AG08395 (cell line): ENCODE data around the gene CLEC19A.
A peak's percentile ranks its signal among the peaks of the same experiment; 100 is the strongest.

ENCODE experiments used
- DNase-seq: peaks from one replicate; pipeline ENCODE4 v3.0.0; 2012; ENCODE audit warnings: mixed read lengths, low spot score

CLEC19A gene

DNA sequence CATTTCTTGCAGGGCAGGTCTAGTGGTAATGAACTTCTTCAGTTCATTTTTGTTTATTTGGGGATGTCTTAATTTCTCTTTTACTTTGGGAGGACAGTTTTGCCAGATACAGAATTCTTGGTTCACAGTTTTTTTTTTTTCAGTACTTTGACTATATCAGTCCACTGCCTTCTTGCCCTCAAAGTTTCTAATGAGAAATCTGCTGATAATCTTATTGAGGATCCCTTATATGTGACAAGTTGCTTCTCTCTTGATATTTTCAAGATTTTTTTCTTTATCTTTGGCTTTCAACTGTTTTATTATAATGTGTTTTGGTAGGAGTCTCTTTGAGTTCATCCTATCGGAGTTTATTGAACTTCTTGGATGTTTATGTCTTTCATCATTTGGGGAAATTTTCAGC is 42.8 kb downstream of the CLEC19A start:
- DNase-seq = no peak

DNA sequence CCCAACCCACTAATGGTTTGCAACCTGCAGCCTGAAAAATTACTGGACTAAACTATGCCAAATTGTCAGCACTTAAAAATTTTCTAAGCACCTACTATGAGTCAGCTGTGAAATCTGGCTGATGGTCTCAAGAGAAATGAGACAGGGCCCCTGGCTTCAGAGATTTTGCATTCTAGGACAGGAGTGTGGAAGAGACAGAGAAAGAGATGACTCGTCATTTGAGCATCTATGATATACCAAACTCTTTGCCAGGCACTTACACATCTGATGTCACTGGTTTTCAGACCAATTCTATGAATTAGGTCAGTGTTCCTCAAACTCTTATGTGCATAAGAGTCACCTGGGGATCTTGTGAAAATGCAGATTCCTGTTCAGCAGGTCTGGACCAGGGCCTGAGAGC is 44.4 kb downstream of the CLEC19A start:
- DNase-seq = no peak

DNA sequence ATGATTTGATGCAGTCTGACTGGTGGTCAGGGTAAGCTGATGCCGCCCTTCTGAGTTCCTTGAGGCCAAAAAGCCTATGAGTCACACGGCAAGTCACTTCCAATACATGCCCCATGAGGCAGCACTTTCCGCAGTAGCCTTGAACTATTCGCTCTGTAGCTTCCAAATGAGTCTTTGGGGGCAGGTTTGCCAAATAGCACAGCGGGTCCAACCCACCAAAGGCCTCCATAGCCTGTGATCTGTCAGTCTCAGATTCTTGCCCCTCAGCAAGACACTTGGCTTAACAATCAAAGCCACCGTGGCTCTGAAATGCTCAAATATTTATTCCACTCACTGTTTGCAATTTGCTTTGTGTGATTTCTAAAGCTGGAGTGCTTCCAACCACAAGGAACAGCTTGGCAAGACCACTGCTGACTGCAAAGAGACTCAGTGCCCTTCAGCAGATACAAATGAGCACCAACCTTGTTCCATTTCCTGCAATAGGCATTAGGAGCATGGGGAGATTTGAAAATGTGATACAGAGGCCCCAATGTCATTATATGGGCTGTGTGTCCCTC is 45.4 kb downstream of the CLEC19A start:
- DNase-seq = peak; percentile 48

GRCh38 chr16:19331794-19332193 is 46.3 kb downstream of the CLEC19A start:
- DNase-seq = no peak

GRCh38 chr16:19338335-19338734 is 52.8 kb downstream of the CLEC19A start:
- DNase-seq = no peak

GRCh38 chr16:19344224-19344801 is 58.8 kb downstream of the CLEC19A start:
- DNase-seq = no peak

DNA sequence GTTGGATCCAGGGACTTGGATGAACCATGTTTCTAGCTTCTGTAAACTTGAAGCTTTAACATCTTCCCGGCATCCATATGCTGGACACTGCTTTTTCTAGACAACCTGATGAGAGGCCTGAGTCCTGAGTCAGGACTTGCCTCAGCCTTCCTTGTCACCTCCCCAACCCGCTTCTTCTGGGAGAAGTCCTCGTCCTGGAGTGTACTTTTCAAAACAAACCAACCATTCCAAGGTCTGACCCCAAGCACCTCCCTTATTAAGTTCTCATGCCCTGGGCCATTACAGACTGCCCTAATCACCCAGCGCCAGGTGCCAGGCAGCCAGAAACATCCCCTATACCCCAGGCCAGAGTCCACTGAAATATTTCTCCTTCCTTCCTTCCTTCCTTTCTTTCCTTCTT is 59.4 kb downstream of the CLEC19A start:
- DNase-seq = no peak

DNA sequence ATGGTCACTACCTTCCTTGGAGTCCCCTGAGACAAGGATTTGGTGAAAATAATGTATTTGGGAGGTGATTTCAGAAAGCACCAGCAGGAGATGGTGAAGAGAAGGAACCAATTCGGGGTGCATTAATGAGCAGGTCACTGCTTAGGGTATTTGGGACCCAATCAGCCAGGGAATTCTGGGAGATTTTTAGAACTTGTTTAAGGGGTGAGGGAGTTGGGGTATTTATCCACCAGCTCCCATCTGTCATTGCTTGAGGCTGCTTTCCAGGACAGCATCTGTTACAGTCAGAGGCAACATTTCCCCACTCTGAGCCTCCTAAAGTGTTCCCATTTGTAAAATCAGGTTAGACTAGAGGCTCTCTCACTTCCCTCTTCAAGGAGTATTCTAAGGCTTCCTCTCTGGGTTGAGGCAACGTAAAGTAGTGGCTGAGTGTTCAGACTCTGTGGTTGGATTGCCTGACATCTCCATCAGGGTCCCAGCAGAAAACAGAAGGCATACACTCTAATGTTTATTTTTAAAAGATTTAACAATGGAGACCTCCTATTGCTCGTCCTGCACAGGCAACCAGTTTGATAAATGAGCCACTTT is 60.9 kb downstream of the CLEC19A start:
- no peak for DNase-seq

DNA sequence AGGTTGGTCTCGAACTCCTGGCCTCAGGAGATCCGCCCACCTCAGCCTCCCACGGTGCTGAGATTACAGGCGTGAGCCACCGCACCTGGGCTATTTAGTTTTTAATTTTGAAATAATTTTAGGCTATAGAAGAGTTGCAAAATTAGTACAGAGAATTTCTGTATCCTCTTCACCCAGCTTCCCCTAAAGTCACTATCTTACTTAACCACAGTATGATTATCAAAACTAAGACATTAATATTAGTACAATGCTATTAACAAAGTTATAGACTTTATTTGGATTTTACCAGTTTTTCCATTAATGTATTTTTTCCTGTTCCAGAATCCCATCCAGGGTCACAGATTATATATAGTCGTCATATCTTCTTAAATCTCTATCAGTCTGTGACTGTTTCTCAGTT is 62.6 kb downstream of the CLEC19A start:
- no peak for DNase-seq

- peak; percentile 11 for DNase-seq
Observed at GRCh38 chr16:19348578-19349315, 63.2 kb downstream of the CLEC19A start.

GRCh38 chr16:19354371-19354770 is 68.8 kb downstream of the CLEC19A start:
- DNase-seq = no peak

DNA sequence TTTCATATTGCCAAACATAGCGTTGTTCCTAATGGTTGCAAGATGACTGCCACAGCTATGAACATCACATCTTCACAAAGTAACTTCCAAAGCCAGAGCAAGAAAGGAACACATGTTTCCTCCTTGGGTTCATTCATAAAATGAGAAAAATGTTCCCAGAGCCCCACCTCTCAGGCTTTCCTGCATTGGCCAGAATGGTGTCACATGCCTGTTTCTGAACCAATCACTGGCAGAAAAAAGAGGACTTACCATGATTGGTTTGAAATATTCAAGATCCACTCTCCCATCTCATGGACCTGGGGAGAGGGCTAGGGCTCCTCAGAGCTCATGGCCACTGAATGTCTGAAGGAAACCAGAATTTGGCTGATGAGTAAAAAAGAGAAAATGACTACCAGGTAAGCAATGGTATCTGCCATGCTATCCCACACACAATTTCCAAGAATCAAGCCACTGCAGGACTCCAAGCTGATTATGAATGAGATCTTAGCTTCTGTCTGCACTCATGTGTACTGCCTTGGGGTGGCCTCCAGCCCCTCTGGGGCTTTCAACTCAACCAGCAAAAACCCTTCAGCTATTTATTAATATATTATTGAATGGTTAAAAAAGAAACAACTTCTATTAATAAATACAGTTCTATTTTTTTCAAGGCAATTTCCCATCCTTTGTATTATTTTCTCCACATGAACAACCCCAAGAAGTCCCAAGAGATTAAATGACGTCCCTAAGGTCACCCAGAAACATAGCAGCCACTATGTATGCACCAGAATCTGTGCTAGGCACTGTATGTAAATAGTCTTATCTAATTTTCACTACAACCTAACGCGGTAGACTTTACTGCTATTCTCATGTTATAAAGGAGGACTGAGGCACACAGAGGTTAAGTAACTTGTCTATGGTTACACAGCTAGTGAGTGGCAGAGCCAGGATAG is 70.8 kb downstream of the CLEC19A start:
- DNase-seq = no peak

DNA sequence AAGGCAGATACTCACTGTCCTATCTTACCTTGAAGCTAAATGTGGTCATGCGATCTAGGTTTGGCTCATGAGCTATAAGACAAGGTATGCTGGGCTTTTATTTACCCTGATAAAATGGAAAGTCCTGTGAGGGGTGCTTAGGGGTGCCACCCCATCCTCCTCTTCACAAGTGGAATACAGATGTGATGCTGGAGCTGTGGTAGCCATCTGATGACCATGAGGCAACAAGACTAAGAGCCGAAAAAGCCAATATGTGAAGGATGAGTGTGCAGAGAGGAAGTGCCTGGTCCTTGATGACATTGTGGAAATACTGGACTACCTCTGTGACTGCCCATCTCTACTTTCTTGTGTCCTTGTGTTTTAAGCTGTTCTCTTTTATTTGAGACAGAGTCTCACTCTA is 74.0 kb downstream of the CLEC19A start:
- DNase-seq = no peak
